Measurements from ENCODE around the gene PTPRG. TPM values are rescaled to one million over a fixed set of nuclear protein-coding genes. Genes with fewer than 3 reads are reported as not detected.

The PTPRG gene
- total and polyA plus RNA-seq, 8 donors, result 50.9 to 88.4 (median 54.4) TPM

DNA sequence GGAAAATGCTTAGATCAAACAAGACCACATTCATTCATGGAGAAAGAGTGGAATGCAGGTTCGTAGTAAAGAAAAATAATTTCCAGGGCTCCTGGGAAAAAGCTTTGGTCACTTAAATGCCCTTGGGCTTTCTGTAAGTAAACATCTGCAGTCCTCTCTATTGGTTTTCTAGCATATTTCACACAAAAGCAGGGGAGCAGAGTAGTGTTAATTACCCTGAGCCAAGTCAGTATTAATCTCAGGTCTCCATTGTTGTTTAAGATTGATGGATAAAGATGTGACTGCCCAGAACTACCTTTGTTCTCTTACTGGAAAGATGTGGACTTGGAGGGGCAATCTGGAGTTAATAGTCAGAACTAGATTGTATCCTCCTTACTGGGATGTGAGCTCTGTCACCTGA is 242.6 kb downstream of the PTPRG start:
- no peaks in the 10 kb centered on the region for H3K27me3 ChIP-seq
- intact Hi-C loops (cut with DNase I), result no loop called here
- peaks cover 12 to 26% of the 10 kb centered on the region in 2 donors for H3K4me1 ChIP-seq
- H3K9me3 ChIP-seq, result no peaks in the 10 kb centered on the region
- no peak for DNase-seq
- H3K36me3 ChIP-seq, result no peaks in the 10 kb centered on the region
- no peak overlapping the region for H3K27ac ChIP-seq
- H3K4me3 ChIP-seq, result no peak overlapping the region
- ATAC-seq, result no peak
- TF ChIP-seq, protein P1, sequence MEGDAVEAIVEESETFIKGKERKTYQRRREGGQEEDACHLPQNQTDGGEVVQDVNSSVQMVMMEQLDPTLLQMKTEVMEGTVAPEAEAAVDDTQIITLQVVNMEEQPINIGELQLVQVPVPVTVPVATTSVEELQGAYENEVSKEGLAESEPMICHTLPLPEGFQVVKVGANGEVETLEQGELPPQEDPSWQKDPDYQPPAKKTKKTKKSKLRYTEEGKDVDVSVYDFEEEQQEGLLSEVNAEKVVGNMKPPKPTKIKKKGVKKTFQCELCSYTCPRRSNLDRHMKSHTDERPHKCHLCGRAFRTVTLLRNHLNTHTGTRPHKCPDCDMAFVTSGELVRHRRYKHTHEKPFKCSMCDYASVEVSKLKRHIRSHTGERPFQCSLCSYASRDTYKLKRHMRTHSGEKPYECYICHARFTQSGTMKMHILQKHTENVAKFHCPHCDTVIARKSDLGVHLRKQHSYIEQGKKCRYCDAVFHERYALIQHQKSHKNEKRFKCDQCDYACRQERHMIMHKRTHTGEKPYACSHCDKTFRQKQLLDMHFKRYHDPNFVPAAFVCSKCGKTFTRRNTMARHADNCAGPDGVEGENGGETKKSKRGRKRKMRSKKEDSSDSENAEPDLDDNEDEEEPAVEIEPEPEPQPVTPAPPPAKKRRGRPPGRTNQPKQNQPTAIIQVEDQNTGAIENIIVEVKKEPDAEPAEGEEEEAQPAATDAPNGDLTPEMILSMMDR (IDR thresholded peaks at IDR 0.05), result no peak

DNA sequence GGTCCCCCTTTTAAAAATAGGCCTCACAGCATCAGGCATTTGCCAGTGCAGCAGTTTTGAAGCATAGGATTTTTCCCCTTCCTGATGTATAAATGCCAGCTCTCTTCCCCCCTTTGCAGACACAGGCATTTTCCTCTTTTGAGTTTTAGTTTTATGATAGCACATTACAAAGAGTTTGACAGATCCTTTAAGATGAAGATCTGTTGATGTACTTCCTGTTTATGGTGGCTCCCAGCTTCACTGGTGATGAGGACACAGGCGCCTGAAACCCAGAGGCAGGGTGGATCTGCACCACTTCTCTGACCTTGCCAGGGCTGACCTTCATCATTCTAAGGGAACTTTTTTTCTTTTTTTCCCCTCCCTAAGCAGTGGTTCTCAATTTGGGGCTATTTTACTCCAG is 243.4 kb downstream of the PTPRG start:
- DNase-seq (no peak), ATAC-seq (no peak)
- Histone ChIP-seq H3K4me3 (no peak overlapping the region), H3K27ac (peak overlapping the region in 1 of 2 donors; percentile 17), H3K9me3 (no peaks in the 10 kb centered on the region), H3K36me3 (no peaks in the 10 kb centered on the region), H3K4me1 (peaks cover 12 to 34% of the 10 kb centered on the region in 2 donors), H3K27me3 (no peaks in the 10 kb centered on the region)
- TF ChIP-seq, protein P1 (IDR thresholded peaks at IDR 0.05), result no peak
- intact Hi-C loops (cut with DNase I), result no loop called here

DNA sequence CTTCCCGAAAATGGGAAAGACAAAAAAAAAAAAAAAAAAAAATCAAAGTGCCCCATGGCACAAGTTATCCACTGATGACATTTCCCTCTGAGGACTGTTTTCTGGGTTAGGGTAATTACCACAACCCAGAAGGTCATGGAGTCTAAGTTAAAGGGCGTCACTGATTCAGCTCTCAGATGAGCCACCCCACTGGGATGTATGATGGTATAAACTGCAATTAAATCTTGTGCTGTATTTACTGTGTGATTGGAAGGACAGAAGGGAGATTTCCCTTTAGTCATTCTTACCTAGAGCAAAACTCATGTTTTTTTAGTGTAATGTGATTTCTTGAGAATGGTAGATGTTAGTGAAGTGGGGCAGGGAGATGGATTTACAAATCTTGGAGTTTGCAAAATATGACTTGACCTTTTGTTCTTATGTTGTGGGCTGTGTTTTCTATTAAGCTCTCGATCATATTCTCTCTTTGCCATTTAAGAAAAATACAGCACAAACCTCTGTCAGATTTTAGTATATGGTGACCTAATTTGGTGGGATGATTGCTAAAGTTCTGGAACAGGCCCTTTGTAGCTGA is 244.2 kb downstream of the PTPRG start:
- DNase-seq, result no peak
- Histone ChIP-seq H3K4me3 (no peak overlapping the region), H3K9me3 (no peaks in the 10 kb centered on the region), H3K36me3 (no peaks in the 10 kb centered on the region), H3K4me1 (peaks cover 12 to 41% of the 10 kb centered on the region in 2 donors), H3K27ac (no peak overlapping the region), H3K27me3 (no peaks in the 10 kb centered on the region)
- intact Hi-C loops (cut with DNase I), result no loop called here
- ATAC-seq, result no peak
- TF ChIP-seq, protein P1 (IDR thresholded peaks at IDR 0.05), result no peak

DNA sequence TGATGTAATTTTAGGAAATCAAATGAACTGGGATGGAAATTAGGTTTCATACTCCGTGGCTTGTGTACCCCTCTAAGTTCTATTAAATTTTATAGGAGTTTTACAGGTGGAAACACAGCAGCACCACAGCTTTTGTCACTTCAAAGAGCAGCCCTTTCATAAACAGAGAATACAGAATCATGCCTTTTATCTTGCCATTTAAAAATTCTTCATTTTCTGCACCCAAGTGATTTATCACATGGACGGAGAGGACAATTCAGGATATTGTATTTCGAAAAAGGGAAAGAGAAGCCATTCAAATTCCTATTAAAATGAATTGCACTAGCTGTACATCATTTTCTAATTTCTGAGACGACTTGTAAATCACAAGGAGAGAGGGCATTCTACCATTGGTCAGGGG is 245.4 kb downstream of the PTPRG start:
- intact Hi-C loops (cut with DNase I), result no loop called here
- H3K27me3 ChIP-seq, result no peaks in the 10 kb centered on the region
- peaks cover 12 to 41% of the 10 kb centered on the region in 2 donors for H3K4me1 ChIP-seq
- DNase-seq (no peak), ATAC-seq (no peak)
- H3K36me3 ChIP-seq, result no peaks in the 10 kb centered on the region
- TF ChIP-seq, protein P1 (IDR thresholded peaks at IDR 0.05), result no peak
- no peaks in the 10 kb centered on the region for H3K9me3 ChIP-seq
- H3K4me3 ChIP-seq, result no peak overlapping the region
- no peak overlapping the region for H3K27ac ChIP-seq

DNA sequence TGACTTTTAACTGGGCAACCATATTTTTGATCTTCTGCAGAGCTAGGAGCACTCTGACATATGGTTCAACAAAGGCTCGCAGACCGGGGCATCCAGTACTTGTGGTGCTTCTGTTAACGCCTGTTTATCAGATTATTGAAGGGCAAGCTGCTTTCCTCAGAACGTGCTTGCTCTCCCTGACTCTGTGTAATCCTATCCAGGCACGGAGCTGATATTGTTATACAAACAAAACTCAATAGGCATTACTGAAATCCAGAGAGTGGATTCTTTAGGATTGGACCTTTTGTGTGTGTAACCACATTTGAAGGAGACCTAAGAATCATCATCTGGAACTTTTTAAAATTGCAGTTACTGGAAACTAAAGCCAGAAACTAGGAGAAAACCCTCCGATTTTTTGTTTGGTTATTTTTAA is 246.5 kb downstream of the PTPRG start:
- Histone ChIP-seq H3K27ac (no peak overlapping the region), H3K9me3 (no peaks in the 10 kb centered on the region), H3K4me1 (peaks cover 12 to 38% of the 10 kb centered on the region in 2 donors), H3K4me3 (no peak overlapping the region), H3K36me3 (no peaks in the 10 kb centered on the region), H3K27me3 (no peaks in the 10 kb centered on the region)
- DNase-seq (peak in 1 of 4 donors; percentile 19), ATAC-seq (peak; percentile 74)
- intact Hi-C loops (cut with DNase I), result no loop called here
- TF ChIP-seq, protein P1 (IDR thresholded peaks at IDR 0.05), result no peak

Measured in left lung (tissue), 10 donors.